NCI-H1436 (cell line): ENCODE measurements around the gene KCNMB2.
"Not testable (repeated sequence)": the region's sequence is repeated elsewhere in the genome, so short reads cannot be mapped to it uniquely, and the experiment has no call there.

Experiments used
- DNase-seq: peaks from one replicate; lab custom pipeline; 2025; lab: John Stamatoyannopoulos, UW

KCNMB2 gene

GRCh38 chr3:178519701-178520100 is 16.5 kb upstream of the KCNMB2 start:
- DNase-seq, result no peak

DNA sequence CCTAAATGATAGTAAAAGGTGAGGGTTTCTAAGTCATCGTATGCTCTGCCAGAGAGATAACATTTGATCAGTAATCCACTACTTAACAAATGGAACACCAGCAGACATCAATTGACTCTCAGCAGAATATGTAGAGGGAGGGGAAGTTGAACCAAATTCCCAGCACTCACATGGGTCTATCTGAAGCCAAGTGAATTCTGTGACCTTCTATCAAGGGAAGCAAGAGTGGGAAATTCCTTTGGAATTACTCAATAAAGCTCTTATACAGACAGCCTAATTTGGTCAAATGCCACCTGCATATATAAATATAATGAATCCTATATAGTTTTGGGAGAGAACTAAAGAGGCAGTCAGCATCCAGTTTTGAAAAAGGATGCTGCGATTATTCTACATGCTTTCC is 15.8 kb upstream of the KCNMB2 start:
- DNase-seq, result no peak

DNA sequence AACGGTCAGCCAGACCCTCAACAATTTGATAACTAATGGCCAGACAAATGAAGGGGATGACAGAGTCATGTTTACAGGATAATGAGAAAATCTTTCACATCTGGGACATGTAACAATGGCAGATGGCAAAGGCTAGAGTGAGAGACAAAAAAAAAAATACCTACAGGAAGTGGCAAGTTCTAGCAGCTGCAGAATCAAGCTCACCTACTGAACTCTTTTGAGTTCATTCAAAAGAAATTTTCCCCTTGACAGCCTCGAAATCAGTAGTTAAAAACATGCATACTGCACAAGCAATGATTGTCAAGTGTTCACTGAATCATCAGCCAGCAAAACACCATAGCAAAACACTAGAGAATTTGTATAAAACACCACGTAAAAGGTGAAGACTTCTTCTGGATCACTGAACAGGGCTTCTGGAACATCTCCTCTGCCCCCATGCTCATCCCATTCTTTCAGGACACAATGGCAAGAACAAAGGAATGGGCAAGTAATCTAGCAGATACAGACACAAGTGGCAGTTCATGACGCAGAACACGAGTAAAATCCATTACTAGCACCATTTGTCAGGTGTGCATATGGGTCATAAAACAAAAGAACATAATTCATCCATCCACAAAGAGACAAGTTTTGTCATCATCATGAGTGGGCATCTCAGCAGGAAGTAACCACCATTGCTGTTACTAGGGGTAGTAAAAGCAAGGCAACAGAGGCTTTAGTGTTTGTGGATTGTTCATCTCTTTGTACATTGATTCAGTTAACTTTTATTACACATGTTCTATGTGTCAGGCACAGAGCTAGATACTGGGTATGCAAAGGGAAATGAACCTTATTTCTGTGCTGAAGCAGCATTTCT is 13.8 kb upstream of the KCNMB2 start:
- no peak for DNase-seq

GRCh38 chr3:178525251-178525650 is 11.0 kb upstream of the KCNMB2 start:
- no peak for DNase-seq

DNA sequence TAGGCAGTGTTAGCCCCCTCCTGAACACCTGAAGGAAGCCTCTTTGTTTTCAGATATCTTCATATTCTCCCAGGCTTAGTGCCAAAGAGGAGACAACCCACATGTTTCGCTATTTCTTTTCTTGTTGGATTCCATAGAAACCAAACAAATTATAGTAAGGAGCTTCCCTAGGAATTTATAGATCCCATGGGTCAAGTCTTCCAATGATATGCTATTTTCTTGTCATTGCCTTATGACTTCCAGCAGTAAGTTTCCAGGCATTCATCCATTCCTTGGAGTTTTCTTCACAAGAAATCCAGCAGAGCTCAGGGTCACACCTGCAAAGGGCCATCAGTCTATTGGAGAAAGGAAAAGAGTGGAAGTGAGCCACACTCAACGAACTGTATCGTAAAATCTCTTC is 9.9 kb upstream of the KCNMB2 start:
- DNase-seq, result peak; percentile 47

GRCh38 chr3:178527981-178528380 is 8.3 kb upstream of the KCNMB2 start:
- DNase-seq, result no peak

GRCh38 chr3:178529606-178530225 is 6.5 kb upstream of the KCNMB2 start:
- DNase-seq, result no peak

GRCh38 chr3:178532476-178532875 is 3.8 kb upstream of the KCNMB2 start:
- peak; percentile 32 for DNase-seq

DNA sequence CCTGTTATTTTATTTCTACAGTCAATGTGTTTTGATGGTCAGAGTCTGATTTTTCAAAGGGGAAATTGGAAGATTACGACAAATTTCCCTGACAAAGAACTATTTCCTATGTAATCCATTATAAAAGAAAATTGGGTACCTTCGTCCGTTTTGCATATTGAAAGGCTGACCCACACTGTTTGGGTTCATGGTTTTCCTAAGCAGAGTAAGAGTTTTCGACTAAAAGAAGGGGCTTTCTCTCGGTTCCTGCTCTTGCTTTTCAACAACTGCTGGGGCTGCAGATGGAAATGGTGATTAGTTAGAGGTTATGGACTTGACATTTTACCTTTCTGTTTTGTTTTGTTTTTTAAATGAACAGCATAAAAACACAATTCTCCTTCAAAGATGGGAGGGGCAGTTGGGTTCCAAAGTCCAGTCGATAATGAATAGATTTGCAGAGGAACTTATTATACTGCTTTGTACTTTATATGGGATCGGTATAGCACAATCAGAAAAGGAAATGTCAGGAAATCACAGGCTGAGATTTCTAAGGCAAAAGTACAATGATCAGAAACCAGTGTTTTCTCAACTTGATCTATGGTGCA is 978 bp downstream of the KCNMB2 start:
- DNase-seq, result no peak

DNA sequence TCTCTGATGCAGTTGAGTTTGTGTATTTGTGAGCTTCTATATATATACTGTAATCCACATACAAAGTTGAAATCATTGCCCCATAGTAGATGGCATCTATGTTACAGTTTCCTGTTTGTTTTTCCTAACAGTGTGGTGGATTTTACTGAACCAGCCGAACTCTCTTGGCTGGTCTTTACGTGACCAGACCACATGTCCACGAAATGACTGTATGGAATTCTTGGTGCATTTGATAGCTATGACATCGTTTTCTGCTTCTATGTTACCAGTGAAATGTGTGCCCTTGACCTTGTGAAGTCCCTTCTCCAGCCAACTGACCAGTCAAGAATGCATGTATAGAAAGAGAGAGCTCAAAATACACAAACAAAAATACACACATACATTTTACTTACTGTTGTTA is 1.8 kb downstream of the KCNMB2 start:
- DNase-seq, result no peak

DNA sequence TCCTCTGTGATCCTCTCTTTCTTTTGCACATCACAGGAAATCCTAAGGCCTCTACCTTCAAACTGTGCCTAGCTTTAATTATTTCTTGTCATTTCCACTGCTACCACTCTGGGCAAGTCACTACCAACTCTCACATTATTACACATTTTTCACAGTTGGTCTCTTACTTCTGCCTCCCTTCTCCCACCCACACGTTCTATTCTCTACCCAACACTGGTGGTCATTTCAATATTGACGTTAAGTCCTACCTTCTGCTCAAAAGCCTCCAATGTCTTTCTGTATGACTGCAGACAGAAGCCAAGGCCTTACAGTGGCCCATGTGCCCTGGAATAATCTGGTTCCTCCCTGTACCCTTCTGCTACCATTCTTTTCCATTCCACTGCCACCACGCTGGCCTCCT is 3.9 kb downstream of the KCNMB2 start:
- DNase-seq, result no peak

DNA sequence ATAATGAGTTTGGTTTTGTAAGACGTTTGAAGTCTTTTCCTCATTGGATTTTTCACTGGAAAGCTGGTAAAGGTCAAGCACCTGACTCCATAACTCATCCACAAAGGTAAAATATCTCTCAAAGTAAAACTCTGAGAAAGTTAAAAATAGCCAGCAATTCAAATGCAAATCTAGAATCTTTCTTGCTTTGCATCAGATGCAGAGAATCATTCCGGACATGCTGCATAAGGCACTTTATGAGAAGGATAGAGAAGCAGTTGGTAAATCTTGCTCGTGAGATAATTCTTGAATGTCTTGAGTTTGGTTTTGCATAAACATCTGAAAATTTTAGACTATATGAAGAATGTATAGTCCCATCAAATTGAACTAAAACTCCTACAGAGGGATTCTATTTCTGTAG is 9.1 kb downstream of the KCNMB2 start:
- no peak for DNase-seq

DNA sequence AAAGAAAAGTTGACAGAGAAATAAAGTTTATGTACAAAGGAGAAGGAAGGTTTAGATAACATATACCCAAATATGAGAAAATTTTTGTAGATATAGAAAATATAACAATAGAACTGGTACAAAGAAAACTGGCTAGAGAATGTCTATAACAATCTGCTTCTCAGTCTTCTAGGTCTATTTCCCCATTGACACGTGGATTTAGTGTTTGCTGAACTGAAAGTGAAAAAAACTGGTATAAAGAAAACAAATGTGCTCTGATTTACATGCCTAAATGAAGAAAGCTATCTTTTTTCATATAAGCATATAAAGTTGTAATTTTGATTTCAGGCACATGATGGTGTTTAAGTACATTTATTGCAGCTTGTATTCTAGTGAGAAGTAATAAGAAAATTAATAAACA is 9.8 kb downstream of the KCNMB2 start:
- DNase-seq, result no peak

GRCh38 chr3:178549426-178549825 is 13.2 kb downstream of the KCNMB2 start:
- DNase-seq, result not testable (repeated sequence)

- no peak for DNase-seq
Observed at GRCh38 chr3:178551916-178552321, 15.7 kb downstream of the KCNMB2 start.

GRCh38 chr3:178558637-178559036 is 22.4 kb downstream of the KCNMB2 start:
- peak; percentile 47 for DNase-seq

DNA sequence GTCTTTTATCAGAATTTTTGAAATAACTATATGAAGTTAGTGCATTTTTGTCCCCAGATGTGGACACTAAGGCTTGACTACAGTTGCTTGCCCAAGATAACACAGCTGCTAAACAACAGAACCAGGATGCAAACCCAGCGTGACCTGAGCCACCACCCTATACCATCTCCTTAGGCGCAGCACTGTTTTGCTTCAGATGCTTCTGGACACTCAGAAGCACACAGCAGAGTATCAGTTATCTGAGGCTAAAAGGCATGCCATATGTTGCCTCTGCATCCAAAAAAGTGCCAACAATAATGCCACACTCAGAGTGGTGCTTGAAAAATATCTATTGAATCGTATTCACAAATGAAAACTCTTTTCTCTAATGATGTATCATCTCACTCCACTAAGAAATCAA is 24.5 kb downstream of the KCNMB2 start:
- no peak for DNase-seq

DNA sequence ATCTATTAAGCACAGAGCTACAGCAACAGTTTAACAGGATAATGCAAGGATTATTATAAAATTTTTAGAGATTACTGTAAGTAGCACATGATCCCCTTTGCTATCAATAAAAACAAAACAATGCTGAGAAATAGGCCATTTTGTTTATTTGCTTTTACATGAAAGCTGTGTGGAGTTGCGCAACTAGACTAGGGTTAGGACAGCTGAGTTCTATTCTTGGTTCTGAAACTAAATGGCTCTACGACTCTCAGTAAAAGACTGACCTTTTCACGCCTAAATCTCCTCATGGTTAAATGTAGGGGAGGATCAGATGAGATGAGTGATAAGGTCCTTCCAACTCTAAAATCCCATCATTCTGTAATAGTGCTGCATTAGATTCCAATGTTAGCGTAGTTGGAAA is 25.0 kb downstream of the KCNMB2 start:
- DNase-seq, result no peak

GRCh38 chr3:178562143-178562946 is 26.1 kb downstream of the KCNMB2 start:
- DNase-seq, result no peak

- no peak for DNase-seq
Observed at GRCh38 chr3:178562947-178563232, 26.7 kb downstream of the KCNMB2 start.

DNA sequence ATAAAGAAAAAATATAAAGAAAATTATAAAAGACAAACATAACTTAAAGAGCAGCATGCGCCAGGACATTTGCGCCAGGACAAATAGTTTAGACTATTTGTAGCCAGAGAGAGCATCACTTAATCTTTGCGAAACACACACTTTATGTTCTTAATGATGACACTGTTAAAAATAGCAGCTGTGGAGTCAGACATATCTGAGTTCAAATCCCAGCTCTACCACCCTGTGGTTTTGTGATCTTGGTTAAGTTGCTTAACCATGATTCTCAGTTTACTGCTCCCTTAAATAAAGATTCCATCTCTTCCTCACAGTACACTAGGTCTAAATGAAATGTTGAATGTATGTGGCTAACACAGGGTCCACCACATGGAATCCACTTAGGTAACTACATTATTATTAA is 31.4 kb downstream of the KCNMB2 start:
- no peak for DNase-seq

DNA sequence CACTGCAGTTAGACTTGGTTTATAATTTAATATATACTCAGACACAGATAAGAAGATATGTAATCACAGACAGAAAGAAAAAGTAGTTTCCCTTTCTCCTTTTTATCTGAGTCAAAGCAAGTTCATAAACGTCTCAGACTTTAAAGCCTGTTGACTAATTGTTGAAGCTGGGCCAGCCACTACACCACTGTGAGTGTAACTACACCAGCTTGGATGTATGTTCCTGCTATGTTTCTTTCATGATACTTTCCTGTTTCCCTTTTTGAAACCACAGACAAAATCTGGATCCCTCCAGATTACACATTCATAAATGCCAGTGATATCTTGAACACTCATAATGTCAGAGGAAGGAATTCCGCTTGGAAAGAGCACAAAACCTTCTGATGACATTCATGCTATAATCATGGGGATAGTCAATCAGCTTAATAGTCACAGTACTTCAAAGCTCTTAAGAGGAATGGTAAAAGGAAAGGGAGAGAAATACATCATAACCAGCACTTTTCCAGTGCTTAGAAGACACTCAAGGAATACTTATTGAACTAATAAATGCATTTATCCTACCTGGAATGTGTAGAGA is 32.0 kb downstream of the KCNMB2 start:
- DNase-seq, result no peak
